WTC11 (cell line): ENCODE data around the gene EFHD2.

Experiments used
- CDX4 ChIP-seq: fragments of 250-450 bp; sonication (Bioruptor Pico); IDR thresholded peaks from 2 replicates; pipeline ENCODE4 v1.9.0; 2021; ENCODE audit warnings: moderate library complexity, mild to moderate bottlenecking, inconsistent platforms, borderline replicate concordance
- CTCF ChIP-seq: fragments of 200-600 bp; IDR thresholded peaks from 2 replicates; pipeline ENCODE4 v1.8.0; 2022; ENCODE audit warnings: antibody characterized with exemption
- E2F1 ChIP-seq: sonication (generic); formaldehyde crosslinking; IDR thresholded peaks from 2 replicates; pipeline ENCODE4 v1.8.0; 2022; ENCODE audit warnings: mild to moderate bottlenecking, missing genetic modification reagents
- ESRRA ChIP-seq: sonication (generic); formaldehyde crosslinking; IDR thresholded peaks from 2 replicates; pipeline ENCODE4 v1.8.1; 2022; ENCODE audit warnings: mild to moderate bottlenecking, missing genetic modification reagents, borderline replicate concordance
- GRHL2 ChIP-seq: fragments of 250-450 bp; sonication (Bioruptor Pico); IDR thresholded peaks from 2 replicates; pipeline ENCODE4 v1.8.0; 2022; ENCODE audit warnings: mild to moderate bottlenecking, moderate library complexity; ENCODE audit not compliant: insufficient replicate concordance, severe bottlenecking
- IRF2 ChIP-seq: sonication (generic); formaldehyde crosslinking; IDR thresholded peaks from 2 replicates; pipeline ENCODE4 v1.8.0; 2022; ENCODE audit warnings: low read depth, missing genetic modification reagents, borderline replicate concordance
- PRDM15 ChIP-seq: sonication (generic); formaldehyde crosslinking; IDR thresholded peaks from 2 replicates; pipeline ENCODE4 v1.8.0; 2022; ENCODE audit warnings: missing genetic modification reagents
- SOX15 ChIP-seq: fragments of 250-450 bp; sonication (Bioruptor Pico); IDR thresholded peaks from 2 replicates; pipeline ENCODE4 v1.9.0; 2021; ENCODE audit warnings: mild to moderate bottlenecking
- USF1 ChIP-seq: sonication (generic); formaldehyde crosslinking; IDR thresholded peaks from 2 replicates; pipeline ENCODE4 v1.8.0; 2022; ENCODE audit warnings: mild to moderate bottlenecking, missing genetic modification reagents
- USF2 ChIP-seq: sonication (generic); formaldehyde crosslinking; IDR thresholded peaks from 2 replicates; pipeline ENCODE4 v1.8.1; 2023; ENCODE audit warnings: mild to moderate bottlenecking, missing genetic modification reagents, moderate library complexity
- ZNF671 ChIP-seq: fragments of 250-450 bp; sonication (Bioruptor Pico); IDR thresholded peaks from 2 replicates; pipeline ENCODE4 v1.8.0; 2021; ENCODE audit warnings: mild to moderate bottlenecking

GRCh38 chr1:15384301-15384901 lies 25.3 kb upstream of the EFHD2 start:
- TF ChIP-seq CTCF (no peak), PRDM15 (CRISPR knock-in tag) (no peak), IRF2 (CRISPR knock-in tag) (no peak), USF2 (CRISPR knock-in tag) (no peak), SOX15 (CRISPR knock-in tag) (no peak), USF1 (CRISPR knock-in tag) (0 out of 2 replicates have a peak, but pooled peaks have one; percentile 23), E2F1 (no peak), GRHL2 (CRISPR knock-in tag) (no peak), CDX4 (CRISPR knock-in tag) (no peak), ESRRA (no peak), ZNF671 (no peak)
